Psoas muscle (tissue), 8 donors: Measurements from ENCODE around the gene HOXC10. TPM values are rescaled to one million over a fixed set of nuclear protein-coding genes. Genes with fewer than 3 reads are reported as not detected.

Source experiments
- ATAC-seq, 4 donors: fragments of 200-7000 bp; cut with Tn5 transposase; one replicate each; pipeline ENCODE4 v1.9.1; 2020; ENCODE audit warnings: moderate library complexity in 3 of 4, mild to moderate bottlenecking in 2 of 4
- DNase-seq, 2 donors: peaks; one replicate each; pipeline ENCODE4 v3.0.0-alpha.2; 2020
- H3K27ac ChIP-seq: fragments of 200-600 bp; one replicate; pipeline ENCODE4 v1.8.0; 2022
- H3K27me3 ChIP-seq, 3 donors: fragments of 200-600 bp in 1 of 3; one replicate each; pipeline versions ENCODE4 v1.6.1 to v1.8.0; 2013 to 2022; ENCODE audit warnings: low read length in 2 of 3, mild to moderate bottlenecking in 2 of 3, moderate library complexity in 1 of 3; ENCODE audit not compliant: insufficient read depth in 3 of 3
- H3K36me3 ChIP-seq, 2 donors: fragments of 200-600 bp in 1 of 2; one replicate each; pipeline versions ENCODE4 v1.6.1 to v1.8.0; 2013 to 2022; ENCODE audit warnings: low read depth in 1 of 2, mild to moderate bottlenecking in 1 of 2, moderate library complexity in 1 of 2; ENCODE audit not compliant: insufficient read depth in 1 of 2
- H3K4me1 ChIP-seq: fragments of 200-600 bp; one replicate; pipeline ENCODE4 v1.8.0; 2022
- H3K4me3 ChIP-seq: fragments of 200-600 bp; one replicate; pipeline ENCODE4 v1.8.0; 2022; ENCODE audit warnings: mild to moderate bottlenecking
- H3K9me3 ChIP-seq: fragments of 200-600 bp; one replicate; pipeline ENCODE4 v1.8.0; 2022
- WGBS, 3 donors: extraction: QIAGEN DNeasy Blood & Tissue Kit; methylation state at CpG; one replicate each; pipeline versions ENCODE4 v1.1.6 to v1.1.7; 2013; 5-methylcytosine and 5-hydroxymethylcytosine counted together
- intact Hi-C, 2 donors: fragments of 100-400 bp; cut with DNase I; formaldehyde crosslinking; loops; one replicate each; pipeline versions ENCODE4 v1.11.0 to v1.14.2; 2022
- polyA plus RNA-seq, 3 donors: library from polyadenylated mRNA; stranded (reverse); fragments of 200-250 nt; gene quantifications; one replicate each; pipeline ENCODE4 v1.2.3, GENCODE V29; 2013
- total RNA-seq, 4 donors: library from RNA; stranded (reverse); fragmentation: NEBNext Ultra II Directional in 2 of 4; extraction: Animal tissue kit (Norgen Biotek cat#: 25700) in 2 of 4; gene quantifications; one replicate each; pipeline versions ENCODE4 v1.2.1 to v1.2.4, GENCODE V29; 2021 to 2023
- TF ChIP-seq, protein P1 (sequence below): fragments of 200-600 bp; IDR thresholded peaks from one replicate; pipeline ENCODE4 v1.8.0; 2022; ENCODE audit warnings: antibody characterized with exemption
- donor health status: healthy with polysubstance abuse.
- donor health status: DM: no; HTN: no; CAD: no; lungs with moderate emphysema.
- donor health status: Bipolar disorder and iron deficiency.
- donor health status: healthy.
- donor health status: DM: yes; HTN: yes; CAD: no.
- donor health status: DM: no; HTN: no; CAD: no.
- donor health status: DM: no; HTN: no; CAD: no.
- donor health status: DM: yes; HTN: yes; CAD: no.

Gene HOXC10
- total and polyA plus RNA-seq, 7 donors: 3.0 to 129 (median 62.0) TPM

DNA sequence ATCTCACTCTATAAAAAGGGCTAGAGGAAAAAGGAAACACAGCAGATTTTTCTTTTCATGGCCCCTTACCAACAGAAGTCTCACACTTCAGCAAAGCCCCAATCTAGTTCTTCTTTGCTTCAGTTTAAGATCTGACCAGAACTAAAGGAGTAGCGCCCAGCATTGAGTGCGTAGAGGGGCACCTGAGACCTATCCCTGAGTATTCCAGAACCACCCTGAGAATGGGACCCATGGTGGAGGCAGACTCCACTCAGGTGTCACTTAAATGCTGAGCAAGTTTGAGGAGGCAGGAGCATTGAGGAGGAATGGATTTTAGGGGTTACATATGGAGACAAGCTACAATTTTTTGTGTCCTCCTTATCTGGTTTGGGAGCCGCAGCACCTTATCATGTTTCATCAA lies 13.8 kb upstream of the HOXC10 start:
- Histone ChIP-seq H3K27me3 (peaks cover 0 to 85% (median 42%) of the 10 kb centered on the region in 3 donors), H3K36me3 (no peaks in the 10 kb centered on the region), H3K4me3 (no peak overlapping the region), H3K27ac (no peak overlapping the region), H3K4me1 (no peaks in the 10 kb centered on the region), H3K9me3 (no peaks in the 10 kb centered on the region)
- whole genome bisulfite sequencing, 3 donors: 92 to 97% (median 93%) methylated on average over 3 of the region's 3 CpGs
- TF ChIP-seq, protein P1, sequence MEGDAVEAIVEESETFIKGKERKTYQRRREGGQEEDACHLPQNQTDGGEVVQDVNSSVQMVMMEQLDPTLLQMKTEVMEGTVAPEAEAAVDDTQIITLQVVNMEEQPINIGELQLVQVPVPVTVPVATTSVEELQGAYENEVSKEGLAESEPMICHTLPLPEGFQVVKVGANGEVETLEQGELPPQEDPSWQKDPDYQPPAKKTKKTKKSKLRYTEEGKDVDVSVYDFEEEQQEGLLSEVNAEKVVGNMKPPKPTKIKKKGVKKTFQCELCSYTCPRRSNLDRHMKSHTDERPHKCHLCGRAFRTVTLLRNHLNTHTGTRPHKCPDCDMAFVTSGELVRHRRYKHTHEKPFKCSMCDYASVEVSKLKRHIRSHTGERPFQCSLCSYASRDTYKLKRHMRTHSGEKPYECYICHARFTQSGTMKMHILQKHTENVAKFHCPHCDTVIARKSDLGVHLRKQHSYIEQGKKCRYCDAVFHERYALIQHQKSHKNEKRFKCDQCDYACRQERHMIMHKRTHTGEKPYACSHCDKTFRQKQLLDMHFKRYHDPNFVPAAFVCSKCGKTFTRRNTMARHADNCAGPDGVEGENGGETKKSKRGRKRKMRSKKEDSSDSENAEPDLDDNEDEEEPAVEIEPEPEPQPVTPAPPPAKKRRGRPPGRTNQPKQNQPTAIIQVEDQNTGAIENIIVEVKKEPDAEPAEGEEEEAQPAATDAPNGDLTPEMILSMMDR: no peak
- no peak for ATAC-seq
- DNase-seq: no peak
- intact Hi-C loops: no loop called here

GRCh38 chr12:53971686-53972085 lies 13.3 kb upstream of the HOXC10 start:
- H3K4me1 ChIP-seq: peaks cover 5% of the 10 kb centered on the region
- ATAC-seq: no peak
- TF ChIP-seq, protein P1: no peak
- peaks cover 0 to 85% (median 38%) of the 10 kb centered on the region in 3 donors for H3K27me3 ChIP-seq
- H3K36me3 ChIP-seq: no peaks in the 10 kb centered on the region
- no peak for DNase-seq
- no peak overlapping the region for H3K27ac ChIP-seq
- H3K4me3 ChIP-seq: no peak overlapping the region
- WGBS, 3 donors: 72 to 96% (median 74%) methylated on average over 2 of the region's 2 CpGs
- intact Hi-C loops: no loop called here
- H3K9me3 ChIP-seq: no peaks in the 10 kb centered on the region

DNA sequence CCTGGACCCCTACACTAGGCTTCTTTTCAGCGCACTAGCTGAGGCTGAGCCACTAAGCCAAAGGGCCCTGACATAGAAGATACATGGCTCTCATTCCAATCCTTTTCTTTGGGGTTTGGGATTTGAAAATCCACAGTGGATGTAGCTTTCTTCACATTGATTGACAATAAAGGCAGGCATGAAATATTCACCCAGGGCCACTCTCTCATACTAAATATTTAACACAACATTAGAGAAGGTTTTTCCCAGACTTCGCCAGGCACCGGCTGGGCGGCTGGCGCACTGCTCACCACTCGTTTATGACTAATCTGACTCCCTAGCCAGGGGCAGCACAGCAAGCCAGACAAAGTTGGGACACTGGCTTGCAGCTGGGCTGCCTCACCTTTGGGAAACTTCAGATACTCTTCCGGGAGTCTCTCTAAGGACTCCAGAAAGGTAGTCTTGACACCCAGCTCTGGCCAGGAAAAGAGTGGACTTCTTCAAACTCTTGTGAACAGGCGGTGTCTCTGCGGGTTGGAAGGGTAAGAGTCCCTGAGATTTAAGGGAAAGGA lies 12.7 kb upstream of the HOXC10 start:
- intact Hi-C loops: no loop called here
- peaks cover 5% of the 10 kb centered on the region for H3K4me1 ChIP-seq
- 65 to 69% (median 67%) methylated on average over 9 of the region's 9 CpGs for WGBS, 3 donors
- TF ChIP-seq, protein P1: no peak
- DNase-seq: peak in 1 of 2 donors; percentile 44
- H3K27me3 ChIP-seq: peaks cover 0 to 85% (median 34%) of the 10 kb centered on the region in 3 donors
- no peaks in the 10 kb centered on the region for H3K36me3 ChIP-seq
- H3K27ac ChIP-seq: no peak overlapping the region
- no peak overlapping the region for H3K4me3 ChIP-seq
- H3K9me3 ChIP-seq: no peaks in the 10 kb centered on the region
- peak in 1 of 4 donors; percentile 23 for ATAC-seq

DNA sequence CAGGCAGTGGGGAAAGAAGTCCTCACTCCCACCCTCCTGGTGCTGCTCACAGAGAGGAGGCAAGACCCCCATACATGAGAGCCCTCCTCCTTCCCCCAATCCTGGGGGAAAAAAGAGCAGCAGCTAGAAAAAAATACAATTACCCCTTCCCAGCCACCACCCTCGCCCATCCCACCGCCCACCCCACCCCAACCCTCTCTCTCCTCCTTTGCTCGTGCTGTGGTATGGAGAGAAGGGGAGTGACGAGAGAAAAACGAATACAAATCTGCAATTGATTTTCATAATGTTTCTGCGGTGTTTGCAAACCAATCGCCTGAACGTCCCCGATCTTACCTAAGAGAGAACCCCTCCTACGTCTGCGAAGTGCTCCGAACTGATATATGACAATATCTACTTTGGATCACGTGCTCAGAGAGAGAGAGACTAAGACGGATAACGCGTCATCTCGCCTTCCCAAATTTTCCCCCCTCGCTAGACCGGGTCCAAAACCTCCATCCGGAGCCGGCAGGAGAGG lies 12.2 kb upstream of the HOXC10 start, which contains the start of gene HOXC11:
Gene HOXC11 (plus strand): TSS at position 405 of the 514 bp plus-strand sequence. CDS start 116 bp downstream, outside the sequence.
- Histone ChIP-seq H3K27me3 (peaks cover 0 to 82% (median 30%) of the 10 kb centered on the region in 3 donors), H3K36me3 (no peaks in the 10 kb centered on the region), H3K4me1 (peaks cover 5% of the 10 kb centered on the region), H3K27ac (peak within 1 kb of the TSS; percentile 71), H3K9me3 (no peaks in the 10 kb centered on the region), H3K4me3 (peak within 1 kb of the TSS; percentile 69)
- DNase-seq (no peak), ATAC-seq (no peak)
- intact Hi-C loops: no loop called here
- TF ChIP-seq, protein P1: no peak
- WGBS, 3 donors: 17 to 31% (median 22%) methylated on average over 20 to 21 of the region's 21 CpGs
